Activated CD4-positive, alpha-beta T cell treated with anti-CD3 and anti-CD28 coated beads, Interleukin-2, amount 10 ng/mL, durations not matched to agents 24 days and 14 days (primary cell): ENCODE data around the gene SFTPA2. TPM values are rescaled to one million over a fixed set of nuclear protein-coding genes. Genes with fewer than 3 reads are reported as not detected.
"Not testable (repeated sequence)": the region's sequence is repeated elsewhere in the genome, so short reads cannot be mapped to it uniquely, and the experiment has no call there.

Experiments
- DNase-seq: peaks from one replicate; pipeline ENCODE4 v3.0.0; 2022
- H3K27ac Mint-ChIP-seq: one replicate; pipeline ENCODE4 v1.8.0; 2022; ENCODE audit warnings: mild to moderate bottlenecking, mixed read lengths
- H3K27me3 Mint-ChIP-seq: one replicate; pipeline ENCODE4 v1.8.0; 2022; ENCODE audit warnings: mixed read lengths
- H3K36me3 Mint-ChIP-seq: one replicate; pipeline ENCODE4 v1.8.0; 2022; ENCODE audit warnings: low read depth, mild to moderate bottlenecking, mixed read lengths
- H3K4me1 Mint-ChIP-seq: one replicate; pipeline ENCODE4 v1.8.0; 2021; ENCODE audit warnings: mixed read lengths
- H3K4me3 Mint-ChIP-seq: one replicate; pipeline ENCODE4 v1.8.0; 2022; ENCODE audit warnings: mild to moderate bottlenecking, moderate library complexity, mixed read lengths
- H3K9me3 Mint-ChIP-seq: one replicate; pipeline ENCODE4 v1.8.0; 2021; ENCODE audit warnings: mixed read lengths
- intact Hi-C: fragments of 100-400 bp; cut with micrococcal nuclease; formaldehyde crosslinking; loops from one replicate; pipeline ENCODE4 v1.15.1; 2023
- total RNA-seq: library from RNA; stranded (reverse); gene quantifications from 2 replicates; pipeline ENCODE4 v1.2.3, GENCODE V29; 2022

Gene SFTPA2
- total RNA-seq, 1 donor from 2014 or later: not detected

DNA sequence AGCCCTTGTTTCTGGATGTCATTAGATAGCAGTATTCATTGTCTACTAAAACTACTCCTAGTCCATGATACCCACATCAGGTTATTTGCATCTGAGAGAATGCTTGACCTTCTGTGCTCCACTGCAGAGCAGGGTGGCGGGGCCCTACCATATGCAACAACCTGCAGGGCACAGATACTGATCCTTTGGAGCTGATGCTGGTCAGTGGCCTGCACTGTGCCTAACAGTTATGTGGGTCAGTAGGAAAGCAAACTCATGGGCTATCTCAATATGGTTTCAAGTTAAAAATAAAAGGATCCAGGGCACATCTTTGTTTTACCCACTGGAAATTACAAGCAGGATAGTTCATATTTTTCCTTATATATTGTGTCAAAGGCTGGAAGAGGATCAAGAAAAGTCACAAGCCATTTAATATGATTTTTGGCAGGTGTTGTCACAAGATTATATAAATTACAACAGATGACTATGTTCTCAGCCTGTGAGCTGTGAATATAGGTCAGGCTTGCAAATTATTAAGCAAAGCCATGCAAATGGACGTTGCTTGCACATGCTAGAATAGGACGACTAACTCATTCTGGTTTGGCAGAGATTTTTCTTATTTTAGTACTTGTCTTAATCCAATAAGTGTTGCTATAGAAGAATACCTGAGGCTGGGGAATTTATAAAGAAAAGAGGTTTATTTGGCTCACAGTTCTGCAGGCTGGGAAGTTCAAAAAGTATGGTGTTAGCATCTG lies 15.1 kb downstream of the SFTPA2 start:
- DNase-seq, H3K36me3 Mint-ChIP-seq, intact Hi-C loops, H3K9me3 Mint-ChIP-seq, H3K27me3 Mint-ChIP-seq, H3K4me3 Mint-ChIP-seq, H3K27ac Mint-ChIP-seq: not testable (repeated sequence)
- H3K4me1 Mint-ChIP-seq: peaks cover 42% of the 10 kb centered on the region

DNA sequence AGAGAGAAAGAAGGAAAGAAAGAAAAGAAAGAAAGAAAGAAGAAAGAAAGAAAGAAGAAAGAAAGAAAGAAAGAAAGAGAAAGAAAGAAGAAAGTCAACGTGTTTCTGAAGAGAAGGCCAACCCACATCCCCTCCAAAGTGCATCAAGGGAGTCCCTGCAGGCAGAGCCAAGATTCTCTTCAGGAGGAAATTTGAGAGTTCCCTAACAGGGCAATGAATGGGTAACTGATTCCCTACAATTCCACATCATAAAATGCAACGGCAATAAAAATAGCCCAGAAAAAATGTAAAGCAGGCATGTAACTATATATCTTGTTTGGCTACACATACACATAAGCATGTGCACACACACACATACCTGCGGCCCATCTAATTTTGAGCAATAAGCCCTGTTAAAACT lies 15.8 kb downstream of the SFTPA2 start:
- H3K4me3 Mint-ChIP-seq, intact Hi-C loops, H3K36me3 Mint-ChIP-seq, H3K9me3 Mint-ChIP-seq, H3K27ac Mint-ChIP-seq, DNase-seq, H3K27me3 Mint-ChIP-seq: not testable (repeated sequence)
- peaks cover 40% of the 10 kb centered on the region for H3K4me1 Mint-ChIP-seq

DNA sequence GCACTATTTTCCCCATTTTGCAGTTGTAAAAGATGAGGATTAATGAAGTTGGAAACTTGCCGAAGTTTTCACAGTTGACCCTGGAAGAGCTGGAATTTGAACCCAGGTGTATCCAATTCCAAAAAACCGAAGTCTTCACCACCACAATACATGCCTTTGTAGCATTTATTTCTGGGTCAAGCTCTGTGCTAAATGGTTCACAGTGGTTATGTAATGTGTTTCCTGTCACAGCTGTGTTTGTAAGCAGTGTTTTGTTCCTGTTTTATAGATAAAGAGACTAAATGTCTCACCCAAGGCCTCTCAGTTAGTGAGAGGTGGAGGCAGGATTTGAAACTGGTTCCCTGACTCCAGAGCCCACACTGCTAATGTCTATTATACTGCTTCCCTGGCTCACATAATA lies 17.6 kb downstream of the SFTPA2 start:
- no peak overlapping the region for H3K4me3 Mint-ChIP-seq
- no peaks in the 10 kb centered on the region for H3K27me3 Mint-ChIP-seq
- H3K9me3 Mint-ChIP-seq: peaks cover 4% of the 10 kb centered on the region
- intact Hi-C loops: no loop called here
- no peak overlapping the region for H3K27ac Mint-ChIP-seq
- DNase-seq: no peak
- peaks cover 29% of the 10 kb centered on the region for H3K4me1 Mint-ChIP-seq
- peaks cover 4% of the 10 kb centered on the region for H3K36me3 Mint-ChIP-seq

DNA sequence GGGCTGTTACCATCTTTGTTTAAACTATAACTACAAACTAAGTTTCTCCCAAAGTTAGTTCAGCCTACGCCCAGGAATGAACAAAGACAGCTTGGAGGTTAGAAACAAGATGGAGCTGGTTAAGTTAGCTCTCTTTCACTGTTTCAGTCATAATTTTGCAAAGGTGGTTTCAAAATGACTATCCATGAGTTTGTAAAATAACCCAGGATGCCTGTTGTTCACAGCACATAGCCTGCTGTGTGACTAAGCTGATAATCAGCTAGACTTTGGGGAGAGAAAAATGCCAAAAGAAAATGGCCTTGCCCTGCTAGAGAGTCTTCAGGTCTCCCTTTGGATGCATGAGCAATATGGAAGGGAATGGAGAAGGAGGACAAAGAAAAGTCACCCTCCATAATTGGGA lies 19.3 kb downstream of the SFTPA2 start:
- H3K36me3 Mint-ChIP-seq, H3K9me3 Mint-ChIP-seq, intact Hi-C loops, H3K27me3 Mint-ChIP-seq, H3K27ac Mint-ChIP-seq, H3K4me3 Mint-ChIP-seq: not testable (repeated sequence)
- H3K4me1 Mint-ChIP-seq: peaks cover 16% of the 10 kb centered on the region
- peak; percentile 56 for DNase-seq

DNA sequence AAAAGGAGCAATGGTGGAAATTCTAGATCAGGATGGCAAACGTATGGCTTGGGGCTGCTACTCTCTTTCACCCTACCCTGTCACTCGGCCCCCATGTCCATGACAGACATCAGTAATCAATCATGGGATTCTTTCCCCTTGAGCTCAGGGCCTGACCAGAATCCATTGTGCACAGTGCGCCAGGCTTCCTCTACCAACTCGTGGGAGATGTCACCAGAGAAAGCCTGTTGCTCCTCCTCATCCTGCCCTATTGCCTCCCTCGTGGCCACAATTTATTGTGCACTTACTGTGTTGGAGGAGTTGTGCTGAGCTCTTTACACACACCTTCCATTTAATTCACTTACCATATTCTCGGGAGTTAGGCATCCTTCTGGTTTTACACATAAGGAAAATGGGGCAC lies 21.9 kb downstream of the SFTPA2 start:
- not testable (repeated sequence) for H3K4me3 Mint-ChIP-seq, H3K27me3 Mint-ChIP-seq, H3K27ac Mint-ChIP-seq, H3K36me3 Mint-ChIP-seq, H3K9me3 Mint-ChIP-seq
- intact Hi-C loops: loop anchor here (2.0 kb wide), 1 partner anchor 390 kb away; no protein-coding TSS in a partner anchor
- DNase-seq: peak; percentile 54
- H3K4me1 Mint-ChIP-seq: peaks cover 13% of the 10 kb centered on the region

DNA sequence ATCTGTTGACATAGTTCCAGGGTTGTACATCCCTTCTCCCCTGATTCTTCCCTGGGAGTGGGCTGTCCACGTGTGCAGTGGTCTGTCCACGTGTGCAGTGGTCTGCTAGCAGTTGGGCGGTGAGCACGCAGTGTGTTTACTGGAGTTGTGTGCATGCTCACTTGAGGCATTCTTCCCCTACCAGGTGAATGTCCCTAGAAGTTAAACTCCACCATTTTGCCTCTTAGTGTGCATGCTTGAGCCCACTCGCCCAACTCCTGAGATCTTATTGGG lies 26.4 kb downstream of the SFTPA2 start:
- H3K9me3 Mint-ChIP-seq: not testable (repeated sequence)

DNA sequence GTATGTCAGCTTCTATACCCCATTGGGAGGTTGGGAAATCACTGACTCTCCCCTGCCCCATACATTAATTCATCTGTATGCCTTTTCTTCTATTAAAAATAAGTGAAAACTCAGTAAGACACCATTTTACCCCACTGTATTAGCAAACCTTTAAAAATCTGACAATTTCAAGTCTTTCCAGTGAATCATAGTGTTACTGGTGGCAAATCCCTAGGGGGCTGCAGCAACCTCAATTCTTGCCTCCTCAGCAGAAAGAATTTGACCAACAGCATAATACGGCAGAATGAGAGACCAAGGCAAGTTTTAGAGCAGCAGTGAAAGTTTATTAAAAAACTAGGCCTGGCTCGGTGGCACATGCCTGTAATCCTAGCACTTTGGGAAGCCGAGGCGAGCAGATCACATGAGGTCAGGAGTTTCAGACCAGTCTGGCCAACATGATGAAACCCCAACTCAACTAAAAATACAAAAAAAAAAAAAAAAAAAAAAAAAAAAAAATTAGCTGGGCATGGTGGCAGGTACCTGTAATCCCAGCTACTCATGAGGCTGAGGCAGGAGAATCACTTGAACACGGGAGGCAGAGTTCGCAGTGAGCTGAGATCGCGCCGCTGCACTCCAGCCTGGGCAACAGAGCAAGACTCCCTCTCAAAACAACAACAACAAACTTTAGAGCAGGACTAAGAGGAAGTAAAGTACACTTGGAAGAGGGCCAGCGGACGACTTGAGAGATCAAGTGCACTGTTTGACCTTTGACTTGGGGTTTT lies 26.9 kb downstream of the SFTPA2 start:
- DNase-seq, H3K4me3 Mint-ChIP-seq, H3K27ac Mint-ChIP-seq, H3K9me3 Mint-ChIP-seq, H3K4me1 Mint-ChIP-seq, H3K27me3 Mint-ChIP-seq, intact Hi-C loops, H3K36me3 Mint-ChIP-seq: not testable (repeated sequence)

More for the DNA sequence above, 26.4 kb downstream of the SFTPA2 start:
- H3K27ac Mint-ChIP-seq, H3K4me3 Mint-ChIP-seq, DNase-seq, H3K27me3 Mint-ChIP-seq, H3K4me1 Mint-ChIP-seq, H3K36me3 Mint-ChIP-seq, intact Hi-C loops: not testable (repeated sequence)

DNA sequence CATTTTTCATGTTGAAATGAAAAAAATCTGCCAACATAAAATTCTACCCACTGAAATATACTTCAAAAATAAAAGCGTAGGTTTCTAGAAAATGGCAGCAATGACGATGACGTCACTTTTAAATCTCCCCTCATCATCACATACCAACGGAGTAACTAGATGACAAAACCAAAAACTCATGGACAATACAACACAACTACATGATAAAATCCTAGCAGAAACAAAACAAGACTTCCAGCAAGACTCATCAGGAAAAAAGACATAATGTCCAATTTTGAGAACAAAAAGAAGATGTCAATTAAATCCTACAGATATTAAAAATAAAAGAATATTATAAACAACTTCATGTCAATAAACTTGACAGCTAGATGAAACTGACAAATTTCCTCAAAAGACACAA lies 31.9 kb downstream of the SFTPA2 start:
- H3K9me3 Mint-ChIP-seq, H3K4me1 Mint-ChIP-seq, H3K36me3 Mint-ChIP-seq, H3K27ac Mint-ChIP-seq, H3K27me3 Mint-ChIP-seq, intact Hi-C loops, DNase-seq, H3K4me3 Mint-ChIP-seq: not testable (repeated sequence)

DNA sequence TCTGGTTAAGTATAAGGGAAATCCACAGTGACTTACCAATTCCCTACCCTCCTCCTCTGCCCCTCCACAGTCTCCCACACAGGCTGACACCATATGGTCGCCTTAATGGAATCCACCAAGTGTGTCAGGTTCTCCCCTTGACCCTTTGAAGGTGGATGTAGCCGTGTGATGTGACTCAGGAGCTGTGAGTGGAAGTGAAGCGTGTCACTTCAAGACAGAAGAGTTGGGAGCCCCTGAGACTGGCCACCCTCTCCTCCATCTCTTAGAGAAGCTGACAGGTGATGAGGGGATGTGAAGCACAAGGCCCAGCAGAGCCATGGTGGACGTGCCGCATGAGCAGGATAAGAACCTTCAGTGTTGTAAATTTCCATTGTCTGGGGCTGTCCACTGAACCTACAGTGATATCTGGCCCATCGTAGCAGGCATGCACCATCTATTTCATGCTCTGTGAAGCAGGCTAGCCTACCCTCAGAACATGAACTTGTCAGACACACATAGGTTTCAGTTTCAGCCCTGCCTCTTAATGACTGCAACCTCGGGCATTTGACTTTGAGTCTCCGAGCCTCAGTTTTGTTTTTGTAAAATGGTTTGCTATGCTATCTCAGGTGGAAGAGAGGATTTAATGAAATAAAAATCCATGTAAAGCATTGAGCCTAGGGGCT lies 35.0 kb downstream of the SFTPA2 start:
- H3K36me3 Mint-ChIP-seq: not testable (repeated sequence)

DNA sequence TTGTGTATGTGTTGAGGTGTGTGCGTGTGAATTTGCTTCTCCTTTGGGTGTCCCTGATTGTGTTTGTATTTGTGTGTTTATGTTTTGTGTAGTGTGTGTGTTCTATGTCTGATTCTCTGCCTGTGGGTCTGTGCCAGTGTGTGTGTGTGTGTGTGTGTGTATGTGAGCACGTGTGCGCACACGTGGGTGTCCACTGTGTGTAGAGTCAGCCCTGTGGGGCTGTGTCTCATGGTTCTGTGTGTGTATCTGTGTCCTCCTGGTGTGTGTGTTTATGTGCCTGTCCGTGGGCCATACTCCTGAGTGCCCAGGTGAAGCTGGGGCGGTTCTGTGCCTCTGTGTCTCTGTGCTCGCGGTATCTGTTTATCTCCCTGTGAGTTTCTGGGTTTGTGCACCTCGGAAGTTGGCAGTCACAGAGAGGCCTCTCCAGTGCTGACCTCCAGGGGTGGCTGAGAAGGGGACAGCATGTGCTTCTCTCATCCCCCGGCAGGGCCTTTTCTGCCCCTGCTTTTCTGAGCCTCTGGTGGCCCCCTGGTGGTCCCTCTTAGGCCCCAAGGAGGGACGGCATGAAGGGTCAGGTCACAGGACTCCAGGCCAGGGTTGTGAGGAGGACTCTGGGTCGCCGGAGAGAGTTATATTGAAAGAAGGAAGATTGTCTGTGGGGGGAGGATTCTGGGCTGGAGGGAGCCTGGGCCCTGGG lies 36.9 kb downstream of the SFTPA2 start:
- DNase-seq, intact Hi-C loops, H3K4me1 Mint-ChIP-seq, H3K27me3 Mint-ChIP-seq, H3K27ac Mint-ChIP-seq, H3K9me3 Mint-ChIP-seq, H3K36me3 Mint-ChIP-seq, H3K4me3 Mint-ChIP-seq: not testable (repeated sequence)

More for the DNA sequence above, 35.0 kb downstream of the SFTPA2 start:
- H3K4me1 Mint-ChIP-seq, intact Hi-C loops, H3K9me3 Mint-ChIP-seq, H3K27me3 Mint-ChIP-seq, H3K27ac Mint-ChIP-seq, H3K4me3 Mint-ChIP-seq, DNase-seq: not testable (repeated sequence)

DNA sequence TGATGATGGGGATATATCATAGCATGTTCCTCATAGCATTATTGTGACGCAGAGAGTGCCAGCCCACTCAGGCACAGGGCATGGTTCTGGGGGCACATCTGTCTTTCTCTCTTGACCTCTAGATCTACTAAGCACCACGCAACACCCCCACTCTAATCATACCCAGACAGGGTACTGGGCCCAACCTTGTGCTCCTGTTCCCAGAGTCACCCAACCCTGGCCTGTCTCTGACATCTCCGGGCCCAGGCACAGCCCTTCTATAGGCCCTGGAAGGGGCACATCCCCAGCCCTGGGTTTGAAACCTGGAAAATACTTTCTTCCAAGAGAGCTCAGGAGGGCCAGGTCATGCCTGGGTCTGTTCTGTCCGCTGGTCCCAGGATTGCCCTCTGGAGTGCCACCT lies 37.7 kb downstream of the SFTPA2 start:
- H3K27me3 Mint-ChIP-seq, H3K36me3 Mint-ChIP-seq, H3K9me3 Mint-ChIP-seq, H3K27ac Mint-ChIP-seq, DNase-seq, intact Hi-C loops, H3K4me1 Mint-ChIP-seq, H3K4me3 Mint-ChIP-seq: not testable (repeated sequence)

DNA sequence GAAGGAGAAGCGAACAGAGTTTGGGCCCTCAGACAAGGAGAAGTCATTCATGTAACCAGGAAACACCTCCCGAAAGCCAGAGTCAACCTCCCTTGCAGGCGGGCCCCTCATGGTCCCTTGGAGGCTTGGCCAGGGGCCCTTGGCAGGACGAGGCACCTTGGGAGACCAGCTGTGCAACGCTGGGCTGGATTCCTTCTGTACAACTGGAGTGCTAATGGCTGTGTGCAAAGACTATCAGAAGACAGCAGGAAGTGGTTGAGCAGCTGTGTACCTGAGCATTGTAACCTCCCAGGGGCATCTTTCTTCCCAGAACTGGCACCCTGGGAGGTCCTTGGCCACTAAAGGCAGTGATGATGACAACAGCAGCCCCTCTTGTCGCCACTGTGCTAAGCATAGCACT lies 38.5 kb downstream of the SFTPA2 start:
- H3K27ac Mint-ChIP-seq, H3K27me3 Mint-ChIP-seq, intact Hi-C loops, H3K36me3 Mint-ChIP-seq, H3K9me3 Mint-ChIP-seq, DNase-seq, H3K4me1 Mint-ChIP-seq, H3K4me3 Mint-ChIP-seq: not testable (repeated sequence)

DNA sequence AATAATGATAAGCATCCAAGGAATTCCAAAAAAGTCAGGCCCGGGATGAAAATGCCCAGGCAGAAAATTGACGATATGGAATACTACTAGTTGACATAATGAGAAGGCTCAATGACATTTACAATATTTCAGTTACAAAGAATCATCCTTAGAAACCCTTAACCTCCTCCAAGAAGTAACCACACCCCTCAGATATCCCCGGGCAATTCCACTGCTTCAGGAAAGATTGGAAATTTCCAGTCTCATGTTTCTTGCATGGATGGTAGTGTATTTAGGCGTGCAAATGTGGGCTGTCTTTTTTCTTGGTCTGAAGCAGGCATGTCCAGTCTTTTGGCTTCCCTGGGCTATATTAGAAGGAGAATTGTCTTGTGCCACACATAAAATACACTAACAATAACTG lies 42.6 kb downstream of the SFTPA2 start:
- DNase-seq, H3K4me3 Mint-ChIP-seq, H3K27ac Mint-ChIP-seq, H3K9me3 Mint-ChIP-seq, intact Hi-C loops, H3K36me3 Mint-ChIP-seq, H3K4me1 Mint-ChIP-seq: not testable (repeated sequence)
- peaks cover 15% of the 10 kb centered on the region for H3K27me3 Mint-ChIP-seq
